Right lobe of liver (tissue), 6 donors: ENCODE results near the gene RCAN2. TPM values are rescaled to one million over a fixed set of nuclear protein-coding genes. Genes with fewer than 3 reads are reported as not detected.

ENCODE experiments used
- ATAC-seq, 4 donors: fragments of 200-7000 bp; cut with Tn5 transposase; one replicate each; pipeline ENCODE4 v1.9.1; 2020; ENCODE audit warnings: mild to moderate bottlenecking in 4 of 4, moderate library complexity in 4 of 4
- DNase-seq, 3 donors: peaks; one replicate each; pipeline ENCODE4 v3.0.0-alpha.2; 2020
- H3K27ac ChIP-seq, 3 donors: fragments of 200-600 bp; one replicate each; pipeline ENCODE4 v1.8.0; 2022
- H3K27me3 ChIP-seq, 2 donors: fragments of 200-600 bp; one replicate each; pipeline ENCODE4 v1.8.0; 2022
- H3K36me3 ChIP-seq, 4 donors: fragments of 200-600 bp; sonication (generic) in 1 of 4; one replicate each; pipeline versions ENCODE4 v1.5.1 to v1.8.0; 2017 to 2022; ENCODE audit warnings: control low read depth in 1 of 4
- H3K4me1 ChIP-seq, 4 donors: fragments of 200-600 bp; sonication (generic) in 1 of 4; one replicate each; pipeline versions ENCODE4 v1.5.1 to v1.8.0; 2017 to 2022; ENCODE audit warnings: control low read depth in 1 of 4
- H3K4me3 ChIP-seq, 3 donors: fragments of 200-600 bp; one replicate each; pipeline ENCODE4 v1.8.0; 2022
- H3K9me3 ChIP-seq, 4 donors: fragments of 200-600 bp; sonication (generic) in 1 of 4; one replicate each; pipeline versions ENCODE4 v1.5.1 to v1.8.0; 2017 to 2022; ENCODE audit warnings: control low read depth in 1 of 4
- CTCF ChIP-seq, 4 donors: fragments of 200-600 bp in 3 of 4; fragments of 450-650 bp in 1 of 4; IDR thresholded peaks; one replicate each; pipeline versions ENCODE4 v1.5.1 to v1.8.0; 2016 to 2022; ENCODE audit warnings: antibody characterized with exemption in 4 of 4, mild to moderate bottlenecking in 2 of 4
- POLR2A ChIP-seq: fragments of 450-650 bp; IDR thresholded peaks from one replicate; pipeline ENCODE4 v1.6.1; 2017; ENCODE audit warnings: antibody characterized with exemption, mild to moderate bottlenecking
- WGBS: methylation state at CpG from one replicate; pipeline ENCODE4 v1.1.6; 2018; ENCODE audit warnings: low coverage, low lambda C conversion rate; ENCODE audit not compliant: insufficient coverage; ENCODE audit errors: missing lambda C conversion rate; 5-methylcytosine and 5-hydroxymethylcytosine counted together
- intact Hi-C, 2 donors: fragments of 100-400 bp; cut with DNase I; formaldehyde crosslinking; loops; one replicate each; pipeline versions ENCODE4 v1.11.2 to v1.14.1; 2022
- total RNA-seq, 6 experiments: library from RNA; depleted of rRNA in 2 of 6; stranded (reverse); fragments of >200 nt in 2 of 6; fragmentation: NEBNext Ultra II Directional in 3 of 6; extraction: Animal tissue kit (Norgen Biotek cat#: 25700) in 3 of 6; gene quantifications; one replicate each; pipeline versions ENCODE4 v1.1.0 to v1.2.4, GENCODE V29; 2016 to 2023
- donor health status: DM: no; HTN: yes; CAD: no.
- donor health status: DM: no; HTN: no; CAD: no.
- donor health status: DM: no; HTN: no; CAD: no.
- donor health status: DM: no; HTN: yes; CAD: no.
- donor health status: DM: no; HTN: yes; CAD: no.

The RCAN2 gene
- total RNA-seq, 6 experiments from 2014 or later = 0.77 to 4.5 (median 1.9) TPM

- intact Hi-C loops = no loop called here
- TF ChIP-seq CTCF (IDR thresholded peaks at IDR 0.05) (no peak), POLR2A (no peak)
Measured at GRCh38 chr6:46251583-46252339, 239.5 kb downstream of the RCAN2 start.

DNA sequence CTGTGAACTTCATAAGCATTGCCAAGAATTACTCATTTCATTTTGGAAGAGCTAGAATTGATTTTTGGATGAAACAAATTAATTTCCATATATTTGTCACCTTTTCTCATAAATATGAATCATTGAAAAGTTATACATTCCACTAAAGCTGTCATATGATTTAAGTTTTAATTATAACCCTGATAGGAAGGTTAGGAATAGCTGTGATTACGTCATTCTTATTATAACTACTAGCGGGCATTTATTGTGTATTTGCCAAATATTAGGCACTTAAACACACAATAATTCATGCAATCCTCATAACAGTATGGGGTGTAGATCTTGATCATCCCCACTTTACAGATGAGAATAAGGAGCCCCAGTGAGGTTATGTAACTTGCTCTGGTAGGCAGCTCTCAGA, 243.1 kb downstream of the RCAN2 start:
- DNase-seq (no peak), ATAC-seq (no peak)
- H3K9me3 ChIP-seq = no peaks in the 10 kb centered on the region
- H3K4me3 ChIP-seq = no peak overlapping the region
- WGBS = 86% methylated on average over 2 of the region's 2 CpGs
- no peak for TF ChIP-seq POLR2A
- intact Hi-C loops = no loop called here
- H3K36me3 ChIP-seq = no peaks in the 10 kb centered on the region
- no peak overlapping the region for H3K27ac ChIP-seq
- H3K4me1 ChIP-seq = no peaks in the 10 kb centered on the region
- H3K27me3 ChIP-seq = no peaks in the 10 kb centered on the region

More at GRCh38 chr6:46251583-46252339, 239.5 kb downstream of the RCAN2 start:
- no peak for ATAC-seq
- Histone ChIP-seq H3K27ac (no peak overlapping the region), H3K9me3 (no peaks in the 10 kb centered on the region), H3K36me3 (no peaks in the 10 kb centered on the region), H3K27me3 (no peaks in the 10 kb centered on the region), H3K4me3 (no peak overlapping the region), H3K4me1 (no peaks in the 10 kb centered on the region)
- 90% methylated on average over 3 of the region's 3 CpGs for WGBS
- no peak for DNase-seq

DNA sequence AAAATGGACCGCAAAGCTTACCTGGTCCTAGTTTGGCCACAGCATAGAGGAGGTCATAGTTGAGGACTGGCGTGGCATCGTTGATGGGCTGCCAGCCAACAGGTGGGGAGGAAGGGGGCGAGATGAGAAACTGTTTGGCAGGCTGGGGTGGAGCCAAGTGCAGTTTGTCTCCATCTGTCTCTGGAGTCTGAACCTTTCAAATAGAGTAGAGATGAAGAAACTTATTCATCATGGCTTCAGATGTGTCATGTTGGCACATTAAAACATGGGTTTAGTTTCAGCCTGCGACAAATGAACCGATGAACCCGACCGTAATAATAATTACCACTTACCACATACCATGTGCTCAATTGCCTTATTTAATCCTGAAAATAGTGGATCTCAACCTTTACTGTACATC, 244.5 kb downstream of the RCAN2 start:
- TF ChIP-seq POLR2A (no peak), CTCF (IDR thresholded peaks at IDR 0.05) (no peak)
- DNase-seq (no peak), ATAC-seq (no peak)
- Histone ChIP-seq H3K27me3 (no peaks in the 10 kb centered on the region), H3K4me3 (no peak overlapping the region), H3K4me1 (no peaks in the 10 kb centered on the region), H3K9me3 (no peaks in the 10 kb centered on the region), H3K27ac (no peak overlapping the region), H3K36me3 (no peaks in the 10 kb centered on the region)
- intact Hi-C loops = no loop called here
- WGBS = 85% methylated on average over 8 of the region's 8 CpGs

- Histone ChIP-seq H3K27ac (no peak overlapping the region), H3K9me3 (no peaks in the 10 kb centered on the region), H3K4me3 (no peak overlapping the region), H3K4me1 (no peaks in the 10 kb centered on the region), H3K27me3 (no peaks in the 10 kb centered on the region), H3K36me3 (no peaks in the 10 kb centered on the region)
- DNase-seq = no peak
- ATAC-seq = no peak
- TF ChIP-seq POLR2A (no peak), CTCF (IDR thresholded peaks at IDR 0.05) (no peak)
- intact Hi-C loops = no loop called here
- WGBS = 100% methylated on average over 1 of the region's 1 CpG
Measured at GRCh38 chr6:46246081-46246480, 245.2 kb downstream of the RCAN2 start.

DNA sequence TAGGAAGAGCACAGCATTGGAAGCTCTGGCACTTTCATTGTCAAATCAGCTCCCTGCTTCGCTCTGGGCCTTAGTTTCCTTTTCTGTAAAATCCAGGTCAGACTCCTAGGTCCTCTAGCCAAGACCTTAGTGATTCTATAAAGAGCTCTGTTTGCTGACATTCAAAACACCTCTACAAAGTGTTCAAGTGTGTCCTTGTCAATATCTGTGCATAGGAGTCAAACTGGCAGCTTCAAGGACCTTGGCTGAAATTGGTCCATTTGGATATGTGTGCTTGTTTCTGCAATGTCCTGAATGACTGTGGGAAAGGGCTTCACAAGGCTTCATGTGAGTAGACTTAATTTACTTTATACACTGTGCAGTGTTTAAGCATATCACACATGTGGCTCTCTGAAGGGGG, 246.6 kb downstream of the RCAN2 start:
- Histone ChIP-seq H3K27ac (no peak overlapping the region), H3K4me1 (no peaks in the 10 kb centered on the region), H3K9me3 (no peaks in the 10 kb centered on the region), H3K36me3 (no peaks in the 10 kb centered on the region), H3K4me3 (no peak overlapping the region), H3K27me3 (no peaks in the 10 kb centered on the region)
- ATAC-seq (no peak), DNase-seq (no peak)
- intact Hi-C loops = no loop called here
- TF ChIP-seq POLR2A (no peak), CTCF (IDR thresholded peaks at IDR 0.05) (no peak)
- 100% methylated on average over 1 of the region's 1 CpG for WGBS
